ENCODE measurements around the gene STK4.

DNA sequence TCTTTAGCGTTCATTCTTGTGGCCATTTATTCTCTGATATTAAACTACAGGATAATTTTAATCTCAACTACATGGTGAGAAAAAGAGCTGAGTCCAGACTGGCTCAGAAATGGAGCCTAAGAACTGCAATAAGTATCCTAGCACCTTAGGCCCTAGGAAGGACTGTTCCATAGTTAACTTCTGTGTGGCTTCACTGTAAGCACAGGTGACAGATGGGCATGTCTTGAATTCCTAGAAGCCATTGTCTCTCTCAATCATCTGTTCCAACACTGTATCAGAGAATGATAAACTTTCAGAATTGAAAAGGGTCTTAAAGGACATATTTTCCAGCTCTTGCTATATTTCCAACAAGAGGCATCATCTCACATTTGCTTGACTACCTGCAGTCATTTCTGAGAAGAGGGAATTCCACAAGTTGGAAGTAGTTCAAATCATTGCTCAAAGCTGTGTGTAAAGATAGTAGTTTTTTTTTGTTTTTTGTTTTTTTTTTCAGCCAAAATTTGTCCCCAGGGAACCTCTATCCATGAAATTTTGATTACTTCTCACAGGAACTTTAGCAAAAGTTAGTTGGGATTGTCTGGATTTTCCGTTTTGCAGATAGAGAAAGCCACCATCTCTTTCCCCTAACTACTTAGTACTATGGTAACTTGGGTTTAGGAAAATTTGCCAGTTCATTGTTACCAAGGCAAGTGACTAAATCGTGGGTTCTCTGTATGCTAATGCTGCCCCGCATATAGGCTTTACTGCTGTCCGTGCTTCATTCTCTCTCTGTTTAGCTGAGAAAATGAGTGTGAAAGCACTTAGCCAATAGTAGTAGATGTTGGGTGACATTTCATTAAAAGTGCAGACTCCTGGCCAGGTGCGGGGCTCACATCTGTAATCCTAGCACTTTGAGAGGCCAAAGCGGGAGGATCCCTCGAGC is 87.4 kb downstream of the STK4 start:
- TF ChIP-seq, protein P1, sequence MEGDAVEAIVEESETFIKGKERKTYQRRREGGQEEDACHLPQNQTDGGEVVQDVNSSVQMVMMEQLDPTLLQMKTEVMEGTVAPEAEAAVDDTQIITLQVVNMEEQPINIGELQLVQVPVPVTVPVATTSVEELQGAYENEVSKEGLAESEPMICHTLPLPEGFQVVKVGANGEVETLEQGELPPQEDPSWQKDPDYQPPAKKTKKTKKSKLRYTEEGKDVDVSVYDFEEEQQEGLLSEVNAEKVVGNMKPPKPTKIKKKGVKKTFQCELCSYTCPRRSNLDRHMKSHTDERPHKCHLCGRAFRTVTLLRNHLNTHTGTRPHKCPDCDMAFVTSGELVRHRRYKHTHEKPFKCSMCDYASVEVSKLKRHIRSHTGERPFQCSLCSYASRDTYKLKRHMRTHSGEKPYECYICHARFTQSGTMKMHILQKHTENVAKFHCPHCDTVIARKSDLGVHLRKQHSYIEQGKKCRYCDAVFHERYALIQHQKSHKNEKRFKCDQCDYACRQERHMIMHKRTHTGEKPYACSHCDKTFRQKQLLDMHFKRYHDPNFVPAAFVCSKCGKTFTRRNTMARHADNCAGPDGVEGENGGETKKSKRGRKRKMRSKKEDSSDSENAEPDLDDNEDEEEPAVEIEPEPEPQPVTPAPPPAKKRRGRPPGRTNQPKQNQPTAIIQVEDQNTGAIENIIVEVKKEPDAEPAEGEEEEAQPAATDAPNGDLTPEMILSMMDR (IDR thresholded peaks at IDR 0.05), result no peak
- TF ChIP-seq ZFX (IDR thresholded peaks at IDR 0.05; ENCODE audit: borderline replicate concordance), result no peak
